ENCODE measurements around the gene FUOM.
"Not testable (repeated sequence)": the region's sequence is repeated elsewhere in the genome, so short reads cannot be mapped to it uniquely, and the experiment has no call there.

FUOM gene

DNA sequence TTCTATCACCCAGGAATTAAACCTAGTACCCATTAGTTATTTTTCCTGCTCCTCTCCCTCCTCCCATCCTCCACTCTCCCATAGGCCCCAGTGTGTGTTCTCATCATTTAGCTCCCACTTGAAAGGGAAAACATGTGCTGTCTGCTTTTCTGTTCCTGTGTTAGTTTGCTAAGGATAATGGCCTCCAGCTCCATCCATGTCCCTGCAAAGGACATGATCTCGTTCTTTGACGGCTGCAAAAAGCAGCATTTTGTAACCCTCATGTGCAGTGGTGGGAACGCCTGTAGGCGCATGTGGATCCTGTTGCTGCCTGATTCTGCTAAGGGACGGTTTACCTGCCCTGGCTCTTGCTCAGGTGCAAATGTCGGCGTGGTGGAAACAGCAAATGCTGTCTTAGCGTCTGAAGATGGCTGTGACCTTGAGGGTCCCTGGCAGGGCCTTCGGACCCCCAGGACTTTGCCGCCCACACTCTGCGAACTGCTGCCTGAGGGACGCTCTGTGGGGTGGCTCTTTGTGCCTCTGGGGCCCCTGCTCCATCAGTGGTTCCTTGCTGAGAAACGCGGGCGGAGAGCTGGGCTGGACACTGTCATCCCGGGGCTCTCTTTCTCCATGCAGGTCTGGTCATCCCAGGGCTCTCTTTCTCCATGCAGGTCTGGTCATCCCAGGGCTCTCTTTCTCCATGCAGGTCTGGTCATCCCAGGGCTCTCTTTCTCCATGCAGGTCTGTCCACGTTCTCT, 30.6 kb upstream of the FUOM start:
- no peak for DNase-seq

DNA sequence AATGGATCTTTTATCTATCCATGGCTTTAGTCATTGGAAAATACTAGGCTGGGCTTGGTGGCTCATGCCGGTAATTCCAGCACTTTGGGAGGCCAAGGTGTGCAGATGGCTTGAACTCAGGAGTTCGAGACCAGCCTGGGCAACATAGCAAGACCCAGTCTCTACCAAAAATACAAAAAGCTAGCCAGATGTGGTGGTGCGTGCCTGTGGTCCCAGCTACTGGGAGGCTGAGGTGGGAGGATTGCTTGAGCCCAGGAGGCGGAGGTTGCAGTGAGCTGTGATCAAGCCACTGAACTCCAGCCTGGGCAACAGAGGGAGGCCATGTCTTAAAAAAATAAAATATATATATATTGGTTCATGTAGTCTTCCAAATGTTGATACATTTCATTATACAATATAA, 29.1 kb upstream of the FUOM start:
- not testable (repeated sequence) for DNase-seq

DNA sequence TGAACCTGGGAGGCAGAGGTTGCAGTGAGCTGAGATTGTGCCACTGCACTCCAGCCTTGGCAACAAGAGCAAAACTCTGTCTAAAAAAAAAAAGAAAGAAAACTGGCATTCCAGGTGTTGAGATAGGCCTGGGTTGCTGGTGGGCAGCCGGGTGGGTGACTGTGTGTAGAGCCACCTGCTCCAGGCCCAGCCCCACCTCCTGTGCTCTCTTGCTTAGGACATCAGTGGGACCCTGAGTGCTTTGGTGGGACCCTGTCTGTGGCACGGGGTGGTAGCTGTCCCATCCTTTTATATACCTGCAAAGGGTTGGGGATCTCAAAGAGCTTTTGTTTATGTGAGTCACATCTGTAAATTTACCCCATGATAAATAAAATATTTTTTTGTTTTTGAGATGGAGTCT, 27.4 kb upstream of the FUOM start:
- DNase-seq: no peak

DNA sequence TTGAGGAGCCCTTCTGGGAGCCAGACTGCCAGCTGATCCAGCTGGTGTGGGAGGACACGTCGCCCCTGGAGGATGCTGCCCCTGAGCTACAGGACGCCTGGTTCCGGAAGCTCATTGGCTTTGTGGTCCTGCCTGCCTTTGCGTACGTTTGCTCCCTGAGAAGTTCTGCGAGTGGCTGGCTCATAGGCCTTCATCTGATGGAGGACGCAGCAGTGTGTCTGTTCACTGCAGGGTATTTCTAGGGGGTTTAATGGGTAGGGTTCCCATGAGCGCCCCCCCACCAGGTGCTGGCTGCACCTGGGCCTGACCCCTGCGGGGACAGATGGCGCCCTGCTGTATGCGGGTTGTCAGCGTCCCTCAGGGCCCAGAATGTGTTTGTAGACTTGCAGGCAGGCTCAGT, 26.3 kb upstream of the FUOM start:
- no peak for DNase-seq

DNA sequence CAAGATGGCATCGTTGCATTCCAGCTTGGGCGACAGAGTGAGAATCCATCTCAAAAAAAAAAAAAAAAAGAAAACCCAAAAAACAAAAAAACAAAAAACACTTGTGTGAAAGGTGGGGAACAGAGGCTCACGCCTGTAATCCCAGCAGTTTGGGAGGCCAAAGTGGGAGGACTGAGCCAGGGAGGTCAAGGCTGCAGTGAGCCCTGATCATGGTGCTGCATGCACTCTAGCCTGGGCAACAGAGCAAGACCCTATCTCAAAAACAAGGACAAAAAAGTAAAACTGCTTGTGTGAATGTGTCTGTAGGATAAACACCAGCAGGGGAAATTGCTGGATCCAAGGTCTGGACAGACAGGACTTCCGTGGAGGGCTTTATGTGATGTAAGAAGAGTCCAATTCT, 25.7 kb upstream of the FUOM start:
- no peak for DNase-seq

DNA sequence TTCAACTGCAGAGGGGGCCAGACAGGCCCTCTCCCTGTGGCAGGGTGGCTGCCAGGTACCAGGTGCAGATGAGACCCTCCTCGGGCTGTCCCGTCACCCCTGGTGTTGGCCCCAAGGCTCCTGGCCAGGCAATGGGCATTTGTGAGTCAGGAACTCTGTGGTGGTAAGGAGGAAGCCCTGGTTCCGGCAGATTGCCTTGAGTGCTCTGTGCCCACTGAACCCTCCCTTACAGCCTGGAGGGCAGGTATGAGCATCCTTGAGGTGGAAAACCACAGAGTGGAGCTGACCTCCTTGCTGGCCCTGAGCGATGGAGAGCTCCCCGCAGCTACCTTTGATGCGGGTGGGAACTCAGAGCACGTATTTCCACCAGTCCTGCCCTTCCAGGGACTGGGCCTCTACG, 23.2 kb upstream of the FUOM start:
- no peak for DNase-seq

DNA sequence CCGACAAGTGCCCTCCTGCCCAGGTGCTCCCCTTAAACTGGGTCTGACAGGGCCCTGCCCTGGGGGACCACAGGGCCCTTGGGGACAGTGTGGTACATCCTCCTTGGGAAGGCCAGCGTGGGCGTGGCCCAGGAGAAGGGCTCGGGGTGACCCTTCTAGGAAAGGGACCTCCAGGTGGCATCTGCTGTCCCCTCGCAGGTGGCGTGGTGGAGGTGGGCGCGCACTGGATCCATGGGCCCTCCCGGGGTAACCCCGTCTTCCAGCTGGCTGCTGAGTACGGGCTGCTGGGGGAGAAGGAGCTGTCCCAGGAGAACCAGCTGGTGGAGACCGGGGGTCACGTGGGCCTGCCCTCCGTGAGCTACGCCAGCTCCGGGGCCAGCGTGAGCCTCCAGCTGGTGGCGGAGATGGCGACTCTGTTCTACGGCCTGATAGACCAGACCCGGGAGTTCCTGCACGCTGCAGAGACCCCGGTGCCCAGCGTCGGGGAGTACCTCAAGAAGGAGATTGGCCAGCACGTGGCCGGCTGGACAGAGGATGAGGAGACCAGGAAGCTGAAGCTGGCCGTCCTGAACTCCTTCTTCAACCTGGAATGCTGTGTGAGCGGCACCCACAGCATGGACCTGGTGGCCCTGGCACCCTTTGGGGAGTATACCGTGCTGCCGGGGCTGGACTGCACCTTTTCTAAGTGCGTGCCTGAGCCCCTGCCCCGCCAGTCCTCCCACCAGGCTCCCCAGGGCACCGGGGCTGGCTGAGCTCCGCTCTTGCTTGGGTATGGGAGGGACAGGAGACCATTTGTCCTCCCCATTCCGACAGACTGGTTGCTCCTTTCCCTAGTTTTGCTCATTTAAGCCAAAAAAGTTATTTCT, 22.2 kb upstream of the FUOM start:
- DNase-seq: no peak

DNA sequence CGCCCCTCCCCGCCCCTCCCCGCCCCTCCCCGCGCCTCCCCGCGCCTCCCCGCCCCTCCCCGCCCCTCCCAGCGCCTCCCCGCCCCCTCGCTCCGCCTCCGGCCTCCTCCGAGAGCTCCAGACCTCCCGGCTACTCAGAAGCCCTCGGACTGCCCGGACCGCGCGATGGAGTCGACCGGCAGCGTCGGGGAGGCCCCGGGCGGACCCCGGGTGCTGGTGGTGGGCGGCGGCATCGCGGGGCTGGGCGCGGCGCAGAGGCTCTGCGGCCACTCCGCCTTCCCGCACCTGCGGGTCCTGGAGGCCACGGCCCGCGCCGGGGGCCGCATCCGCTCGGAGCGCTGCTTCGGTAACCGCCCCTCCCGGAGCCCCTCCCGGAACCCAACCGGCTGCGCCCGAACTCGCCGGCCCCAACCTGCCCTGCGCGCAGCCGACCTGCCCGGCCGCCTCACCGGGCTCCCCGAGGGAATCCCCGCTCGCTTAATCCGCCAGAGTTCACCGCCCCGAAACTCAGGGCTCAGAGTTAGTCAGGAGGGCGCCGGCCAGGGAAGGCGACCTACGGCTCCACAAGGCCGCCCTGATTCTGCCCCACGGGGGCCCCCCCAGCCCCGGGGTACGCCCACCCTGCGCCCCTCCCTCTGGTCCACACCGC, 21.5 kb upstream of the FUOM start, which contains the start of gene PAOX:
Gene PAOX, plus strand, starts transcription at position 111 of the 649 bp plus-strand sequence. Its CDS starts 55 bp downstream, at position 166.
- DNase-seq: peak; percentile 77 to 82

DNA sequence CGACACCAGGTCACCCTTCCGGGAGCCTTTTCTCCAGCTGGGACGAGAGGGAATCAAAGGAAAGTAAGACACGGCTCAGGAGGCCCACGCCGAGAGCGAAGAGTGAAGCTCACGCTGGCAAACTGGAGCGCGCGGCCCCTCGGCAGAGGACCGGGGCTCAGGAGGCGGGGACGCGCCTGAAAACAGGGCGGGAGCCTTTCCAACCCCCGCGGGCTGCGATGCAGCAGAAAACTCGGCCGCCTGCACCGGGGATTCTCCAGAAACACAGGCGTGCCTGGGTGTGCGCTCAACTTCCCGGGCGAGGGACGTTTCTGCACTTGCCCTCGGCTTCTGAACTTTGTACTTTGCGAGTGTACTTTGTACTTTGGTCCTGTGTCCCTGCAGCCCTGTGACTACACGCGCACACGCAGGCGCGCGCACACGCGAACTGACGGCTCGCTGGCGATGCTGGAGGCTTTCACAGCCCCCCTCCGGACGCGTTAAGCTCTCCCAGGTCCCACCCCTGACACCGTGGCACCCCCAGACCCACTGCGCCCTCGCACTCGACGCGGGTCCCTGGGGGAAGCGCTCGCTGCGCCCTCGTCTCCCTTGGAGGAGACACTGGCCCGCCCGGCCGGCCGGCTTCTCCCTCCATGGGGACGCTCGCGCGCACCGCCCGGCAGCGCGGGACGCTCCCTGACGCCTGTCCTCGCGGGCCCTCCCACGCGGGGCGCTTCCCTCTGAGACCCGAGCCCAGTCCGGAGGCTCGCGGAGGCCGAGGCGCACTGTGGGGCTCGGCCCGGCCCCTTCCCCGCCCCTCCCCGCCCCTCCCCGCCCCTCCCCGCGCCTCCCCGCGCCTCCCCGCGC, 20.7 kb upstream of the FUOM start:
- peak; percentile 72 to 79 for DNase-seq

DNA sequence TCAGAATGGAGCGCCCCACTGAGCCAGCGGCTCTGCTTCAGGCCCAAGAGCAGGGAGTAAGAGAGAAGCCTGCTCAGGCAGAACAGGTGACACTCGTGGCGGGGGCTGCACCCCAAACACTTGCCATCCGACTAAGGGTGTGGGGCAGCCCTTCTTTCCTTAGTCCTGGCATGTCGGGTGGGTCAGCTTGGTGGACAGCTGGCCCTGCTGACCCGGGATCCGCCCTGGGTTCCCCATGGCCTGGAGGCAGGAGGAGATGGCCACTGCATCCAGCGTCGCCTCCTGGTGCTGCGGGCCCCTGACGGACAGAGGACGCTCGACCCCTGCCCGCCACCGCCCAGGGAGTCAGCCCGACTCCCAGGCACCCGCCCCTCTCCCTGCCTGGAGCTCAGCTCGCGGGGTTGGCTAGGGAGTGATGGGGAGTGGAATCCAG, 20.0 kb upstream of the FUOM start:
- no peak for DNase-seq

DNA sequence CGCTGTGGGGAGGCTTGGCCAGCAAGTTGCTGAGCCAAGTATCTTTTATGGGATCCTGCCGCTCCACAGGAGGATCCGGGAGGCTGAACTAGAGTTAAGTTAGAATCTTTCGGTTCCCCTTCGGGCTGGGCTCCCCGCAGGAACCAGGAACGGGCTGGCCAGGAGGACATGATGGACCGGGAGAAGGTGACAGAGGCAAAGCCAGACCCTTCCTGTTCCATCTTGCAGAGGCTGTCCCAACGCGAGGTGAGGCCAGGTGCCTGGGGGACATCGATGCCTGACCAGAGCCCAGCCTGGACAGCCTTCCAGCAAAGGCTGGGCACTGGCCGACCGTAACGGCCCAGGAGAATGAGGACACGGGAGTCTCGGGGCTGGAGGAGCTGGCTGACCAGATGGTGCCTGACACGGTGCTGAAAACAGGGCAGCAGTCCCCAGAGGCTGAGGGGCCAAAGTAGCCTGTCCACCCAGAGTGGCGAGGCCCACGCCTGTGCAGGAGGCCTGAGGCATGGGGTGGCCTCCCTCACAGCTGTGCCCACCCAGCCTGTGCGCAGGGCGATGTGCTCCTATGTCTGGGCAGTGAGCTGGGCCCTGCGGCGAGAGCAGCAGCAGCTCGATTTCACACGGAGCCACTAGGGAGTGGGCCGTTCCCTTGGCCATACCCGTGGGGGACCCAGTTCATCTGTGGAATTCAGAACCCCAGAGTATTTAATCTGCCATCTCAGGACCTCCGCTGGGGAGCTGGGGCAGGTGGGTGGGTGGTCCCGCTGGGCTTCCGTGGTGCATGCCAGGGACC, 19.4 kb upstream of the FUOM start:
- DNase-seq: no peak

DNA sequence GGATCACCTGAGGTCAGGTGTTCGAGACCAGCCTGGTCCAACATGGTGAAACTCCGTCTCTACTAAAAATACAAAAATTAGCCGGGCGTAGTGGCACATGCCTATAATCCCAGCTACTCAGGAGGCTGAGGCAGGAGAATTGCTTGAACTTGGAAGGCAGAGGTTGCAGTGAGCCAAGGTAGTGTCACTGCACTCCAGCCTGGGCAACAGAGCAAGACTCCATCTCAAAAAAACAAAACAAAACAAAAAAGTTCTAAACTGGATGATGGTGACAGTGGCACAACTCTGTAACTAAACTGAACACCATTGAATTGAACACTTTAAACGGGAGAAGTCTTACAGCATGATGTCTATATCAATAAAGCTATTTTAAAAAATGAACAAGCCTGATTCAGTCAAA, 18.4 kb upstream of the FUOM start:
- not testable (repeated sequence) for DNase-seq

DNA sequence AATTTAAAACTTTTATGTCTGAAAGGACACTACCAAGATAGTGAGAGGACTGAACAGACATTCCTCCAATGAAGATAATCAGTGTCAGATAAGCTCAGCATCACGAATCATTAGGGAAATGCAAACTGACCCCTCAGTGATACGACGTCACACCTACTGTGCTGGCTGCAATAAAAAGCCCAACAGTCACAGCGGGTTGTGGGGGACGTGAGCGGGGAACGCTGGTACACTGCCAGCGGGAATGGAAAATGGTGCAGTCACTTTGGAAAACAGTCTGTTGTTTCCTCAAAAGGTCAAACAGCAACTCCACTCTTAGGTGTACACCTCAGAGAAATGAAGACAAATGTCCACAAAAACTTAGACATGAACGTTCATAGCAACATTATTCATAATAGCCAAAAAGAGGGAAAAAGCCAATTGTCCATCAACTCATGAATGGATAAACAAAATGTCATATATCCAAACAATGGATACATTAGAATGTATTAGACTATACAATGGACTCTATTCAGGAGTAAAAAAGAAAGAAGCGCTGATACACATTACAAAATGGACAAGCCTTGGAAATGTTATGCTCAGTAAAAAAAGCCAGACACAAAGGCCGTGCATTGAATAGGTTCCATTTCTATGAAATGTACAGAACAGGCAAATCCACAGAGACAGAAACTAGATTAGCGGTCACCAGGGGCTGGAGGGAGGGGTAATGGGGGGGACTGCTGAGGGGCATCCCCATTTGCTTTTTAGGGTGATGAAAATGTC, 17.7 kb upstream of the FUOM start:
- DNase-seq: no peak

DNA sequence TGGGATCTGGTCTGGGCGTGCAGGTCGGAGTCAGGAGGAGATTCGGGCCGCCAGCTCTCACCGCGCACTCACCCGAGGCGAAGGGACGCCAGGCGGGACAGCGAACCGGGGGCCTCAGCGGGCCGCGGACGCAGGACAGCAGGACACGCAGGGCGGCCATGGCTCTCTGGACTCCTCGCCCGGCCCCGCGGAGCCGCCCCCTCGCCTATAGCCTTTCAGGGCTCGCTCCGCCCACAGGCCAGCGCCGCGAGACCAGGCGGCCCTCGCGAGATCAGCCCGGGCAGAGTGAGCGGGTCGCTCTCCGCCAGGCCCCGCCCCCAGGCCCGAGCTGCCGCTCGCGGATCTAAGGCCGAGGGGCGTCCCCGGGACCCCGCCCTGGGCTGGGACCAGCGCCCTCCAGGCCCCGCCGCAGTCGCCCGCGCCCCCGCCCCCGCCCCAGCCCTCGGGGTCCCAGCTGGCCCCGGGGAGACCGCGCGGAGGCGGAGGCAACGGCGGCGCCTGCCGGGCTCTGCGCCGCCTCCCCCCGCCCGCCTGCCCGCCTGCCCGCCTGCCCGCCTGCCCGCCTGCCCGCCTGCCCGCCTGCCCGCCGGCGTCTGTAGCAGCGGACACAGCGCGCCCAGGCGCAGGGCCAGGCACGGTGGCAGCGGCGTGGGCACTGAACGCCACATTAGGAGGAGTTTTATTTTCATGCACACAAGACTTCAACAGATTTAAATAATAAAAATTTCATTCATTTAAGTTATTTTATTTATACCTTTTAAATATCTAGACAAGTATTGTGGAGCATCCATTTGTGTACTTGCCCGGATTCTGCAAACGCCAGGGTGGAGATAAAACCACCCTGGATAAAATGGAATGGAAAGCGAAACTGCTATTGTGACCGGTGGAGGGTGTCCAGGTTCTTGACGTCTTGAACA, 15.6 kb upstream of the FUOM start, which contains the start of gene ECHS1:
Gene ECHS1, minus strand, starts transcription at position 181 of the 917 bp plus-strand sequence. Its CDS starts 21 bp downstream, at position 160.
- peak; percentile 98 for DNase-seq

DNA sequence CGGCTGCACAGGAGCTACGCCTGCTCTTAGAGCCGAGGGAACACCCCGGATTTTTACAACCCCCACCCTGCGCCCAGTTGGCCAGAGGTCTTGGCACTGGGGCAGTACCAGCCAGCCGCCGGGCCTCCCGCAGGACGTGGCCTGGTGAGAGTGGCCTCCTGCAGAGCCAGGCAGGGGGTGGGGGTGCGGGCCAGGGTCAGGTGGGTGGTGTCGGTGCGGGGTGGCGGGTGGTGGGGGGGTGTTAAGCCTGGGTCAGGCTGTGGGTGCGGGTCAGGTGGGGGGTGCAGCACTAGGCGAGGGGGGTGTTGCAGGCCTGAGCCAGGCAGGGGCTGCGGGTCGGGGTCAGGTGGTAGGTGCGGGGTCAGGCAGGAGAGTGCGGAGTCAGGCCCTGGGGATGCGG, 14.7 kb upstream of the FUOM start:
- no peak for DNase-seq

DNA sequence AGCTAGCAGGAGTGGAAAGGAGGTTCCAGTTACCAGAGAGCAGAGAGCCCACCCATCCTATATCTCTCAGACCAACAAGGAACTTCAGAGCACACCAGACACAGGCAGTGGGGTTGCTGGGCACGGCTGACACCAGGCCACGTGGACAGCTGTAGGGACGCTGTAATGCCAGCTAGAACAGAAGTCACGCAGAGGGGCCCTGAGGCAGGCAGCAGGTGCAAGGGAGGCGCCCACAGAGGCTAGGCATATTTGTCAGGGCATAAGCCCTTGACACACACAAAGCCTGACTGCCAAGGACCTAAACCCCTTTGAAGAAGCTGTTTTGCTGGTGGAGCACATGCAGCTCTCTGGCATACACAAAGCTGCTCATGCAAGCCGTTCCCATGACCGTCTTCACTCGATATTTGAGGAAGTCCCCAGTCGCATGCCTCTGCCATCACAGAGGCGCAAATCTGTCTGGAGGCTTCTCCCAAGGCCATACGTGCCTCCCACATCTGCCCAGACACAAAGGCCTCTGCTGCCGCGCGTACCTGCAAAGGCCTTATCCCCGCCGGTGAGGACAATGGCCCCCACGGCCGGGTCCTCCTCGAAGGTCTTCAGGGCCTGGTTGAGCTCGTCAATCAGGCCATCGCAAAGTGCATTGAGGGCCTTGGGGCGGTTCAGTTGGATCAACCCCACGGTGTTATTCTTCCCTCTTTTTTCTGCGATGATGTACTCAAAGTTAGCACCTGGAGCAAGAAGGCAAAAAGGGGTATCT, 12.4 kb upstream of the FUOM start:
- DNase-seq: no peak

DNA sequence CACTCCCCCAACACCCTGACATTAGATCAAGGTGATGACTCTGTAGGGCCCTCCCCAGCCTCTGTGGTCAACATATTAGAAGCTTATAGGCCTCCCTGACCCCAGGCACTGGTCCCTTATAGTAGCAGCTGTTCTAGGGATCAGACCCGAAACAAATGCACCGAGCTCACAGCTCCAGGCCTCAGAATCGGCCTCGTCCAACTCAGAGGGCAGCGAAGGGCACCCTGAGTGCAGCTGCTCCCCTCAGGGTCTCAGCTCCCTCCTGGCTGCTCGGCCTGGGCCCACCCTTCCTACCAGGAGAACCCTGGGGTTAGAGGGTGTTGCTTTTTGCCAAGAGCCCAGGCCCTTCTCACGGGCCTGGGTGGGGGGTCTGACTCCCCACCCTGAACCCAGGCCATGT, 10.3 kb upstream of the FUOM start:
- no peak for DNase-seq

DNA sequence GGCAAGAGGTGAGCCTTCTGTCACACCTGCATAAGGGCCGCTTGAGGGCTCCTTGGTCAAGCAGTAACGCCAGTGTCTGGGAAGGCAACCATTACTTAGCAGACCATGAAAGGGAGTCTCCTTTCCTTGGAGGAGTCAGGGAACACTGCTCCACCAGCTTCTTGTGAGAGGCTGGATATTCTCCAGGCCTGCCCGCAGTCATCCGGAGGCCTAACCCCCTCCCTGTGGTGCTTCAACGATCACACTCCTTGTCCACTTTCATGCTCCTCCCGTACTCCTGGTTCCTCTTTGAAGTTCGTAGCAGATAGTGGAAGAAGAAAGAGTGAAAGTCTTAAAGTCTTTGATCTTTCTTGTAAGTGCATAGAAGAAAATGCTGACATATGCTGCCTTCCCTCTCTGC, 9.6 kb upstream of the FUOM start:
- not testable (repeated sequence) for DNase-seq

DNA sequence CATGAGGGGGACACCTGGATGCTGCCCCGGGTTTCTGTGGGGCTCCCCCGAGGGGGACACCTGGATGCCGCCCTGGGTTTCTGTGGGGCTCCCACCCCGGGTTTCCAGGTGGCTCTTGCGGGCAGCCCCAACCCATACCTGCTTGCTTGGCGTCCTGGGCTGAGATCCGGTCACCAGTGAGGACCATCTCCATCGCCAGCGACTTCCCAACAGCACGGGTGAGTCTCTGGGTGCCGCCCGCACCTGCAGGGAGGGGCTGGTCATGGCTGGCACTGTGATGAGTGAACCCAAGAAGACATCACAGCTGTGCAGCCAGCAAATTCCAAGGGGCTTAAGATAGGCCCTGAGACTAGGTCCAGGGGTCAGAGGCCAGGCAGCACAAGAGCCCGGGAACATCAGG, 8.9 kb upstream of the FUOM start:
- DNase-seq: no peak

Measured in activated T-cell treated with anti-CD3 and anti-CD28 coated beads, Interleukin-2, amount 50 U/mL, for 48 hours (primary cell).